Measurements from ENCODE around the gene SFXN5.

Gene SFXN5

GRCh38 chr2:72951303-72952095 lies 120.0 kb downstream of the SFXN5 start:
- Mint-ChIP-seq H3K4me3 (no peak overlapping the region), H3K27ac (ENCODE audit: low read depth) (no peak overlapping the region), H3K36me3 (ENCODE audit: insufficient read depth) (peaks cover 4% of the 10 kb centered on the region), H3K27me3 (no peaks in the 10 kb centered on the region), H3K4me1 (peaks cover 29% of the 10 kb centered on the region), H3K9me3 (no peaks in the 10 kb centered on the region)
- ATAC-seq (replicated peaks; ENCODE audit: extremely low read depth, poor library complexity, severe bottlenecking) (no peak), DNase-seq (ENCODE audit: low spot score in 2 of 2) (no peak)

- H3K27ac Mint-ChIP-seq (ENCODE audit: low read depth), result no peak overlapping the region
- peaks cover 27% of the 10 kb centered on the region for H3K4me1 Mint-ChIP-seq
- ATAC-seq (replicated peaks; ENCODE audit: extremely low read depth, poor library complexity, severe bottlenecking) (no peak), DNase-seq (ENCODE audit: low spot score in 2 of 2) (no peak)
- no peaks in the 10 kb centered on the region for H3K9me3 Mint-ChIP-seq
- H3K36me3 Mint-ChIP-seq (ENCODE audit: insufficient read depth), result peaks cover 2% of the 10 kb centered on the region
- H3K27me3 Mint-ChIP-seq, result no peaks in the 10 kb centered on the region
- H3K4me3 Mint-ChIP-seq, result no peak overlapping the region
Measured at GRCh38 chr2:72950558-72951255, 120.8 kb downstream of the SFXN5 start.

GRCh38 chr2:72949642-72950041 lies 121.9 kb downstream of the SFXN5 start:
- no peak overlapping the region for H3K27ac Mint-ChIP-seq (ENCODE audit: low read depth)
- ATAC-seq (replicated peaks; ENCODE audit: extremely low read depth, poor library complexity, severe bottlenecking), result no peak
- no peaks in the 10 kb centered on the region for H3K27me3 Mint-ChIP-seq
- H3K4me1 Mint-ChIP-seq, result peaks cover 18% of the 10 kb centered on the region
- H3K36me3 Mint-ChIP-seq (ENCODE audit: insufficient read depth), result peaks cover 2% of the 10 kb centered on the region
- no peaks in the 10 kb centered on the region for H3K9me3 Mint-ChIP-seq
- no peak for DNase-seq (ENCODE audit: low spot score in 2 of 2)
- H3K4me3 Mint-ChIP-seq, result no peak overlapping the region

- H3K4me3 Mint-ChIP-seq, result no peak overlapping the region
- no peak for ATAC-seq (replicated peaks; ENCODE audit: extremely low read depth, poor library complexity, severe bottlenecking)
- H3K27ac Mint-ChIP-seq (ENCODE audit: low read depth), result no peak overlapping the region
- H3K9me3 Mint-ChIP-seq, result no peaks in the 10 kb centered on the region
- H3K36me3 Mint-ChIP-seq (ENCODE audit: insufficient read depth), result peaks cover under 1% of the 10 kb centered on the region
- peaks cover 12% of the 10 kb centered on the region for H3K4me1 Mint-ChIP-seq
- no peak for DNase-seq (ENCODE audit: low spot score in 2 of 2)
- H3K27me3 Mint-ChIP-seq, result no peaks in the 10 kb centered on the region
Measured at GRCh38 chr2:72949045-72949444, 122.5 kb downstream of the SFXN5 start.

GRCh38 chr2:72947952-72948830 lies 123.3 kb downstream of the SFXN5 start:
- no peak for DNase-seq (ENCODE audit: low spot score in 2 of 2)
- Mint-ChIP-seq H3K27ac (ENCODE audit: low read depth) (no peak overlapping the region), H3K4me1 (peaks cover 3% of the 10 kb centered on the region), H3K4me3 (no peak overlapping the region), H3K9me3 (no peaks in the 10 kb centered on the region), H3K36me3 (ENCODE audit: insufficient read depth) (no peaks in the 10 kb centered on the region), H3K27me3 (no peaks in the 10 kb centered on the region)
- no peak for ATAC-seq (replicated peaks; ENCODE audit: extremely low read depth, poor library complexity, severe bottlenecking)

GRCh38 chr2:72946466-72946865 lies 125.0 kb downstream of the SFXN5 start:
- Mint-ChIP-seq H3K27me3 (no peaks in the 10 kb centered on the region), H3K27ac (ENCODE audit: low read depth) (no peak overlapping the region), H3K4me3 (no peak overlapping the region), H3K9me3 (no peaks in the 10 kb centered on the region), H3K4me1 (no peaks in the 10 kb centered on the region), H3K36me3 (ENCODE audit: insufficient read depth) (no peaks in the 10 kb centered on the region)
- no peak for DNase-seq (ENCODE audit: low spot score in 2 of 2)
- no peak for ATAC-seq (replicated peaks; ENCODE audit: extremely low read depth, poor library complexity, severe bottlenecking)

GRCh38 chr2:72945450-72946019 lies 126.0 kb downstream of the SFXN5 start:
- no peaks in the 10 kb centered on the region for H3K27me3 Mint-ChIP-seq
- no peak overlapping the region for H3K27ac Mint-ChIP-seq (ENCODE audit: low read depth)
- H3K4me3 Mint-ChIP-seq, result no peak overlapping the region
- H3K9me3 Mint-ChIP-seq, result no peaks in the 10 kb centered on the region
- H3K36me3 Mint-ChIP-seq (ENCODE audit: insufficient read depth), result no peaks in the 10 kb centered on the region
- DNase-seq (ENCODE audit: low spot score in 2 of 2), result no peak
- ATAC-seq (replicated peaks; ENCODE audit: extremely low read depth, poor library complexity, severe bottlenecking), result no peak
- no peaks in the 10 kb centered on the region for H3K4me1 Mint-ChIP-seq

GRCh38 chr2:72944804-72945449 lies 126.6 kb downstream of the SFXN5 start:
- Mint-ChIP-seq H3K4me3 (no peak overlapping the region), H3K36me3 (ENCODE audit: insufficient read depth) (no peaks in the 10 kb centered on the region), H3K27me3 (no peaks in the 10 kb centered on the region), H3K9me3 (no peaks in the 10 kb centered on the region), H3K4me1 (no peaks in the 10 kb centered on the region), H3K27ac (ENCODE audit: low read depth) (no peak overlapping the region)
- ATAC-seq (replicated peaks; ENCODE audit: extremely low read depth, poor library complexity, severe bottlenecking) (no peak), DNase-seq (ENCODE audit: low spot score in 2 of 2) (no peak)

GRCh38 chr2:72943540-72944395 lies 127.7 kb downstream of the SFXN5 start:
- no peaks in the 10 kb centered on the region for H3K36me3 Mint-ChIP-seq (ENCODE audit: insufficient read depth)
- no peak overlapping the region for H3K4me3 Mint-ChIP-seq
- no peaks in the 10 kb centered on the region for H3K27me3 Mint-ChIP-seq
- no peak overlapping the region for H3K27ac Mint-ChIP-seq (ENCODE audit: low read depth)
- ATAC-seq (replicated peaks; ENCODE audit: extremely low read depth, poor library complexity, severe bottlenecking) (no peak), DNase-seq (ENCODE audit: low spot score in 2 of 2) (no peak)
- no peaks in the 10 kb centered on the region for H3K4me1 Mint-ChIP-seq
- H3K9me3 Mint-ChIP-seq, result no peaks in the 10 kb centered on the region

- H3K36me3 Mint-ChIP-seq (ENCODE audit: insufficient read depth), result no peaks in the 10 kb centered on the region
- DNase-seq (ENCODE audit: low spot score in 2 of 2) (no peak), ATAC-seq (replicated peaks; ENCODE audit: extremely low read depth, poor library complexity, severe bottlenecking) (no peak)
- H3K27ac Mint-ChIP-seq (ENCODE audit: low read depth), result no peak overlapping the region
- H3K27me3 Mint-ChIP-seq, result no peaks in the 10 kb centered on the region
- H3K4me1 Mint-ChIP-seq, result no peaks in the 10 kb centered on the region
- H3K4me3 Mint-ChIP-seq, result no peak overlapping the region
- H3K9me3 Mint-ChIP-seq, result no peaks in the 10 kb centered on the region
Measured at GRCh38 chr2:72942881-72943418, 128.6 kb downstream of the SFXN5 start.

- Mint-ChIP-seq H3K36me3 (ENCODE audit: insufficient read depth) (no peaks in the 10 kb centered on the region), H3K27ac (ENCODE audit: low read depth) (no peak overlapping the region), H3K4me1 (no peaks in the 10 kb centered on the region), H3K27me3 (no peaks in the 10 kb centered on the region), H3K4me3 (no peak overlapping the region), H3K9me3 (no peaks in the 10 kb centered on the region)
- DNase-seq (ENCODE audit: low spot score in 2 of 2) (no peak), ATAC-seq (replicated peaks; ENCODE audit: extremely low read depth, poor library complexity, severe bottlenecking) (no peak)
Measured at GRCh38 chr2:72942293-72942692, 129.2 kb downstream of the SFXN5 start.
